HG03575 (cell line): ENCODE data around the gene CYB561A3.

ENCODE experiments used
- ATAC-seq: cut with Tn5 transposase; IDR thresholded peaks from one replicate; pipeline ENCODE4 v1.9.1; 2021; ENCODE audit not compliant: unreplicated experiment, insufficient number of reproducible peaks, low FRiP score; ENCODE audit errors: extremely low read depth

CYB561A3 gene

DNA sequence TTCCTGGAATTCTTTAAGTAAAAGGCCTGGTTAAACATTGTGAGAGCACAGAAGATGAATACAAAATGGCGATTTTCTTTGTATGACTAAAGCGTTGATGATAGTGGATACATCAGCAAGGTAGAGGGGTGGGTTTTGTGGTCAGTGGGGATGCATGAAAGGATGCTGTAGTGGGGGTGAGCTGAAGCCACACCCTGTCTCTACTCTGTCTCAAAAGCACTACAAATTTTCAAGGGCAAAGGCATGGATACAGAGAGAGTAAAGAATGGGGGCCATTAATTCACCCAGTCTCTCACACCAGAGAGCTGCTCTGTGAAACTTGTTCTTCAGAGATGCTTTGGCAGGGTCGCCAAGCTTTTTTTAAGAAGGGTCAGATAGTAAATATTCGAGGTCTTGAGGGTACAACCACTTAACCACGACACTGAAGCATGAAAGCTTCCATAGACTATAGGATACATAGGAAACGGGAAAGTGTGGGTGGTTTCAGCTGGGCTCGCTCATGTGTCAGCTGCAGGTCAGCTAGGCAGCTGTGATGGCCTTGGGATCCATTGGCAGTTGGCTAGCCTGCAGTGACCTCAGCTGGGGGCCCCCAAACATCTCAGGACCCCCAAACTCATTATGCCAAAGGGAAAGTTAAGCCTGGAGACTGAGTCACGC, 8.8 kb upstream of the CYB561A3 start:
- no peak for ATAC-seq

DNA sequence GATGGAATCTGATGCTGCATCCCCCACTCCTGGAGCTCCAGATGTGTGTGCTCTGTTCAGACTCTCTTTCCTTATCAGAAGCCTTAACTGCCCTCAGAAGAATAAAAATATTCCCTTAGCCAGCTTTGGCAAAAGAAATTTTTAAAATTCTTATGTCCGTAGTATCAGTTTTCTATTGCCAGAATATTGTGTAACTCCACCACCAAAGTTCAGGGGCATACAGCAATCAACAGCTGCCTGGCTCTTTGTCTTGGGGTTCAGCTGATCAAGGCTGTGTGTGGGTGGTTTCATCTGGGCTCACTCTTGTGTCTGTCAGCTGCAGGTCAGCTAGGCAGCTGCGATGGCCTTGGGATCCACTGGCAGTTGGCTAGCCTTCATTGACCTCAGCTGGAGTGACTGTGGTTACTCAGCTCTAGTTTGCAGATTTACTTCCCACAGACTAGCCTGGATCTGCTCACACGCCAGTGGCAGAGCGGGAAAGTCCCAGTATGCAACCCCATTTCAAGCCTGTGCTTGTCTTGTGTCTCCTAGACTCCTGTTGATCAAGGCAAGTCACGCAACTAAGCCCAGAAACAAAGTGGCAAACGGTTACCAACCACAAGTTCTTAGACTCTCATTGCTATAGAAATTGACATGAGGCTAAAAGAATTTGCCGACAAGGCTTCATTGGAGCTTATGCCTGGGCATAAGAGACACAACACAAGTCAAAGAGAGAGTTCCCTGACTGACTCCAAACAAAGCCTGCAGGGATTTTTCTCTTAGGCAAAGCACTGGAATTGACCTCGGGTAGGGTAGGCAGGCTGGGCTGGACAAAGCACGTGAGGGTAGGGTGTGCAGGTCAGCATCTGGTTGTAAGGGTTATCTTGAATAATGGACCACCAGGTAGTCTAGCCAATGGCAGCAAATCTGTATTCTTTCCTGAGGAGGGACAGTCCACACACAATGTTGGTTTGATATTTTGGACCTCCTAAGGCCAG, 8.0 kb upstream of the CYB561A3 start:
- no peak for ATAC-seq

DNA sequence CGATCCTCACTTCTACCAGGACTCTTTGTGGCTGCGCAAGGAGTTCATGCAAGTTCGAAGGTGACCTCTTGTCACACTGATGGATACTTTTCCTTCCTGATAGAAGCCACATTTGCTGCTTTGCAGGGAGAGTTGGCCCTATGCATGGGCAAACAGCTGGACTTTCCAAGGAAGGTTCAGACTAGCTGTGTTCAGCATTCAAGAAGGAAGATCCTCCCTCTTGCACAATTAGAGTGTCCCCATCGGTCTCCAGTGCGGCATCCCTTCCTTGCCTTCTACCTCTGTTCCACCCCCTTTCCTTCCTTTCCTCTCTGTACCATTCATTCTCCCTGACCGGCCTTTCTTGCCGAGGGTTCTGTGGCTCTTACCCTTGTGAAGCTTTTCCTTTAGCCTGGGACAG, 7.0 kb upstream of the CYB561A3 start:
- no peak for ATAC-seq

DNA sequence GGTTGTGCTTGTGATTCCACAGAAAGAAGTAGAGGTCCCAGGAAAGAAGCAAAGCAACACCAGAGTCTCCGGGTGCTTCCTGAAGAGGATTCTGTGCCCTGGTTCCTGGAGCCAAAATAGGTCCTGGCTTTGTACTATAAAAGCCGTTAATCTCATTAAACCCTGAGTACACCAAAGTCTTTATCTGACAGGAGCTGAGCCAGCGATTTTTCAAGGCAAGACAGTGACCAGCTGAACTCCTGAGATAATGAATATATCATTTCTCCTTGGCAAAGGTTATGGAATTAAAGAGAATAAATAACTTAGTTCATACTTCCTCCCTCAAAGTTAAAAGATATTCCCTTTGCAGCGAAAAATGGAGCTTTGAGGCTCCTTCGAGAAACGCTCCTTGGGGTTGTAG, 5.7 kb upstream of the CYB561A3 start:
- ATAC-seq, result no peak

DNA sequence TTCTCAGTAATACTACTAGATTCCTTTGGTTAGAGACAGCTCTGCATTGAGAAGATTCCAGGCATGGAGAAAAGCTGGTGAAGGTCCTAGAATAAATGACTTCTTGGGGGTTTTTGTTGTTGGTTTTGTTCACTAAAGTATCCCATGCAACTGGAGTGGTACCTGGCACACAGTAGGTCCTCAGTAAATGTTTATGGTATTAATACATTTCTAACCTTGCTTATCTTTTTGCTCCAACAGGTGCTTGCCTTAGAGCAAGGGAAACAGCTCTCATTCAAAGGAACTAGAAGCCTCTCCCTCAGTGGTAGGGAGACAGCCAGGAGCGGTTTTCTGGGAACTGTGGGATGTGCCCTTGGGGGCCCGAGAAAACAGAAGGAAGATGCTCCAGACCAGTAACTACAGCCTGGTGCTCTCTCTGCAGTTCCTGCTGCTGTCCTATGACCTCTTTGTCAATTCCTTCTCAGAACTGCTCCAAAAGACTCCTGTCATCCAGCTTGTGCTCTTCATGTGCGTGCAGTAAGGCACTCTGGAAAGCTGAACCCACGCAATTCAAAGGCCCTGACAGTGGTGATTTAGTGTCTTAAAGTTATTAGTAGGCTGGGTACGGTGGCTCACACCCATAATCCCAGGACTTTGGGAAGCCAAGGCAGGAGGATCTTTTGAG, 2.5 kb upstream of the CYB561A3 start:
- ATAC-seq, result no peak

DNA sequence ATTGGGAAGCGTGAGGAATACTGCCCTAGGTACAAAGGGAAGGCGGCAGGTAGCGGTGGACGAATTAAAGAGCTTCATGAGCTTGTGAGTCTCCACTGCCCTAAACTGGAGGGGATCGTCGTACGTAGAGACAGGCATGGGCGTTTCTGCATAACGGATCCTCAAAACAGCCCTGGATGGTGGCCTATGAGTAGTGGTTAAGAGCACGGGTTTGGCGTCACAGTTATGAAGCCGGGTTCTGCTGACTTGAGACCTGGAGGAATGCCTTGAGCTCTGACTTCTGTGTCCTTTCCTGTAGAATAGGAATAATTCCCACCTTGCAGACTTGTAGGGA, 827 bp upstream of the CYB561A3 start:
- no peak for ATAC-seq

DNA sequence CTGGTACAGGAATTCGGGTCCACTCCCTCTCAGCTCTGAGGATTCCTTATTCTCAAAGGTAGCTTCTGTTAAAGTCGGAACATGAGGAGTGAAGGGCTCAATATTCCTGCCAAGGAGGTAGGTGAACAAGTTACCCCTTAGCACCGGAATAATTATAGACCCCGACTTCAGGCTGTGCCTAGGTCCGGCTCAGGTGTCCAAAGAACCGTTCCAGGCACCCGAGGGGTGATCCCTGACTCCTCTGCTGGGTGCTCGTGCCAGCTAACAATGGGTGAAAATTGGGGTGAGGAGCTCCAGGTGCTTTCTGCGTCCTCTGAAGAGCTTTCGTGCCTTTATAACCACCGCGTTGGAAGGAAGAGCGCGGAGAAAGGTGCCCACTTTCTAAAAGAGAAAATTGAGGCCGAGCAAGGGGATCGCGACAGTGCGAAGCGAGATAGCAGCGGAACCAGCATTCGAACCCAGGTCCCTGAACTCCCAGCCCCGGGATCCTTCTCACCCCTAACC, 393 bp downstream of the CYB561A3 start:
- ATAC-seq, result no peak

DNA sequence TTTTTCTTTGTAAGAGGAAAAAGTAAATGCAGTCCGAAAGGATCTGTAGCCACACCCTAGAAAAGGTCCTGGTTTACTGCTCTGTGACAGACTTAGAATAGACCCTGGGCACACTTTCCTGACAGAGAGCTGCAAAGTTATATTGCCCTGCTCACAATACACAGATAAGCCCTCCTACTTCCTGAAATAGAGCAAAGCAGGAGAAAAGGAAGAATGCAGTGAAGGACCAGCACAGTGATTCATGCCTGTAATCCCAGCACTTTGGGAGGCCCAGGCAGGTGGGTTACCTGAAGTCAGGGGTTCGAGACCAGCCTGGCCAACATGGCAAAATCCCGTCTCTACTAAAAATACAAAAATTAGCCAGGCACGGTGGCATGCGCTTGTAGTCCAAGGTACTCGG, 2.2 kb downstream of the CYB561A3 start:
- no peak for ATAC-seq

DNA sequence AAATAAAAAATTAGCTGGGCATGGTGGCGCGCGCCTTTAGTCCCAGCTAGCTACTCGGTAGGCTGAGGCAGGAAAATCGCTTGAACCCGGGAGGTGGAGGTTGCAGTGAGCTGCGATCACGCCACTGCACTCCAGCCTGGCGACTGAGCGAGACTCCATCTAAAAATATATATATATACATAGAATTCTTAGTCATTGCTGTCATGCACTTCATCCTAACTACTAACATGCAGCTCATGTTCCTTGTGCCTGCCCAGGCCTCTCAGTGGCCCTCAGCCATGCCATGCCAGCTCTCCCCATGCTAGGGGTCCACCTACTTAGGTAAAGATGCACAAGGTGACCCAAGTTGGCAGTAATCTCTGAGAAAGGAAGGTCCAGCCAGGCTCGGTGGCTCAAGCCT, 3.1 kb downstream of the CYB561A3 start:
- ATAC-seq, result no peak

DNA sequence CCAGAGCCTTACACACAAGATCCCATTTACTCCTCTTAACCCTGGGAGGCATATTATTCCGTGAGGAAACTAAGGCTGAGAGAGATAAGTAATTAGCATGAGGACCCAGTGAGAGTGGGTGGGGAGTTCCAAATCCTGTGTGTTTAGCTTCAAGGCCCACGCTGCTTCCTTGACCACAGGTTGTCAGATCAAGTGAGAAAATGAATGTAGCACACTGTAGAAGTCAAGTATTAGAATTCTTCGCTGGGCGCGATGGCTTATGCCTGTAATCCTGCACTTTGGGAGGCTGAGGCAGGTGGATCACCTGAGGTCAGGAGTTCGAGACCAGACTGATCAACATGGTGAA, 3.8 kb downstream of the CYB561A3 start:
- ATAC-seq, result no peak

DNA sequence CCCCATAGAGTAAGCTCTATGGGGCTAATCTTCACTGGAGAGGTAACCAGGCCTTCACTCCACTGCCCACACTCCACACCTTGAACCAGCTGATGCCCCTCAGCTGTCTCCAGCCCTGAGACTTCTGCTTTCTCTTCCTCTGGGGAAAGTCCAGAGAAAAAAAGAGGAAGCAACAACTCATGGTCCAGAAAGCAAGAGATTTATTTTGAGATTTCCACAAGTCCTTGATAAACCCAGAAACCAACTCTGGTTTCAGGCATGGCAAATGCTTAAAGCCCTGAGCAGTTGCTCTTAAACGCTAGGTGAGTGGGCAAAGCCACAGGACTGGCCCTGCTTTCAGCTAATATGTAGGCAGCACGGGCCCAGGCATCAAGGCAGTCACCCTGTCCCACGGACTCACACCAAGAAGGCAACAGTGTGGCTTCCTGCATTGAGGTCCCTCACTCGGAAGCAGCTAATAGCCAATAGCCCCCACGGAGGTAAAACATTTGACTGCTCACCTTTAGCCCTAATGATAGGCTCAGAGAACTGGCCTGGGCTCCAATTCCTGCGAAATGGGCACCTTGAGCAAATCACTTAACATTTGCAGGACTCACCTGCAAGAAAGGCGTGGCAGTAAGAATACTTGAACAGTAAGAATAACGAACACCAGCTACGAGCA, 4.3 kb downstream of the CYB561A3 start:
- no peak for ATAC-seq

DNA sequence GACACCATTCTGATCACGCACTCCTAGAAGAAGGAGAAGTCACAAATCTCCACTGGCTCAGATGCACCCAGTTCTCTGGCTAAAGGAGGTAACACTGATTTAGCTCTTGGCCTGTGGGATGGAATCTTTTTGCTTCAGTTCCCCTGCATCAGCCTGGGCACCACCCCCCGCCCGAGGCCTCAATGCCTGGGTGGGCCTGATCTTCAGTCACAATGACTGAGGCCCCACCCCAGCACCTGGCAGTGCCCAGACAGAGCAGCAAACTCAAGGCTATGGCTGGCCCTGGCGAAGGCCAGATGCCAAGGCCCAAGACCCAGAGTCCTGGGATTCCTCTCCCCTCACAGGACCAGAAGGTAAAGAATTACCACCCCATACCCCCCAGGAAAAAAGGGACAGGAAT, 5.0 kb downstream of the CYB561A3 start:
- no peak for ATAC-seq

DNA sequence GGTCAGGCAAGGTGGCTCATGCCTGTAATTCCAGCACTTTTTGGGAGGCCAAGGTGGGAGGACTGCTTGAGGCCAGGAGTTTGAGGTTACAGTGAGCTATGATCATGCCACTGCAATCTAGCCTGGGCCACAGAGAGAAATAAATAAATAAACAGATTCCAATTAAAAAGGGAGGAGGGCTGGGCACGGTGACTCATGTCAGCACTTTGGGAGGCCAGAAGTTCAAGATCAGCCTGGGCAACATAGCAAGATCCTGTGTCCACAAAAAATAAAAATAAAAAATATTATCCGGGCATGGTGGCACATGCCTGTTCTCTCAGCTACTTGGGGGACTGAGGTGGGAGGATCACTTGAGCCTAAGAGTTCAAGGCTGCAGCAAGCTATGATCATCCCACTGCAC, 7.5 kb downstream of the CYB561A3 start:
- no peak for ATAC-seq

DNA sequence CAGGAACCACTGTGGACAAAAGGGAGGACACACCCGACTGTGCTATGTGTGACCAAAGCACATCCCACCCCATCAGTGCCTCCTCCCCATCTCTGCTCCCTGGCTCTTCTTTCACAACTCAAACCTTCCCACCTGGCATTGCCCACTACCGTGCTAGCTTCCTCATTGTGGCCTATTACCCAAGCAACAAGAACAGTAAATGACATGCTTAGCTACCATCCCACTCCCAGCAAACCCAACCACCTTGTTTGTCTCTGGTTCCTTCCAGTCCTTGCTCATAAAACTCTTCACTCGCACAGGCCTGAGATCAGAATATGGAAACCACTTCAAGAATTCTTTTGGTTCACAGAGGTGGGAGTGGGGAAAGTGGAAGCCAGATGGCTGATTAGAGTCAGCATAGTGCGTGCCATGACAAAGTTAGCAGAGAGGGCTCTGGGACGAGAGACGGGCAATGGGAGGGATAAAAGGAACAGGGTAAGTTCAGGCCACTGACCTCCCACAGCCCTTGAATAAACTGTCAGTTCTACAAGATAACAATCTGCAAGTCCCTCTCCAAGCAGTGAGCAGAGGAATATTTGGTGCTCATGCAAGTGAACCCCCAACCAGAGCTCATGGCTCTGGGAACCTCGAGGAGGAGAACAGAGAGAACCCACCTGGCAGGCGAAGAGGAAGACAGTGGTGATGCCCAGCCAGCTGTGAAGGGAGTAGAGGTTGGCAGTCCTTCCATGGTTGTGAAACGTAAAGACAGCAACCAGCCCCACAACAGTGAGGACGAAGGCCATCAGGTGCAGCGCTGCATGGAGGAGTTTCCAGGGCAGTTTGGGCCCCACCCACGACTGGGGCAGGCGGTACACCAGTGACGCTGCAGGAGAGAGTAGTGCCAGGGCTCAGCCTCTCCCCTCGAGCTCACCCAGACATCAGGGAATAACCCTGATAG, 8.3 kb downstream of the CYB561A3 start:
- no peak for ATAC-seq

DNA sequence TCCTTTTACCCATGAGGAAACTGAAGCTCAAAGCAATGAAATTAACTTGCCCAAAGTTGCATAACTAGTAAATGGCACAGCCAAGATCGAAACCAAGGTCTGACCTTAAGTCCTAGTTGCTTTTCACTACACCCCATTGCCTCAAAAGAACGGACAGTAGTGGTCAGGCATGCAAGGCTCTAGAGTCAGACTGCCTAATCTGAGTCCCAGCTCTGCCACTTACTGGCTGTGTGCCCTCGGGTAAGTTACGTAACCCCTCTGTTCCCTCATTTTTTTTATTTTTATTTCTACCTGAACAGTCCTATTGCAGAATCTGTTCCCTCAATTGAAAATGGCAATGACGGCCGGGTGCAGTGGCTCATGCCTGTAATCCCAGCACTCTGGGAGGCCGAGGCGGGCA, 9.6 kb downstream of the CYB561A3 start:
- ATAC-seq, result no peak

DNA sequence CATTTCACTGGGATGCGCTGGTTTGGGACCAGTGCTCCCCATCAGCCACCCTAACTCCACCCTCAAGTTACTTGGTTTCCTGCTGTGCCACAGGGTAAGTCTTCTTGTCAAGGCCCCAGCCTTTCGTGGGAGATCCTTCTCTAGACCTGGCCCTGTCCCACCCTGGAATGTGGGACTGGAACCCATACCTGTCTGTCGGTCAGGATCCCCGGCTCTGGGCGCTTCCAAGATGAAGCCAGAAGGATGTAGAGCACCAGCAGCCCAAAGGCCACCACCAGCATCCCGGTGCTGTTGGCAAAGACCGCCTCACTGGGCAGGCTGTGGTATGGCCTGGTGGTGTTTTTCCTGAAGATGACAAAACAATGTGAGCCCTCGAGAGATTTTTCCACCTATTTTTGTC, 10.9 kb downstream of the CYB561A3 start:
- no peak for ATAC-seq

DNA sequence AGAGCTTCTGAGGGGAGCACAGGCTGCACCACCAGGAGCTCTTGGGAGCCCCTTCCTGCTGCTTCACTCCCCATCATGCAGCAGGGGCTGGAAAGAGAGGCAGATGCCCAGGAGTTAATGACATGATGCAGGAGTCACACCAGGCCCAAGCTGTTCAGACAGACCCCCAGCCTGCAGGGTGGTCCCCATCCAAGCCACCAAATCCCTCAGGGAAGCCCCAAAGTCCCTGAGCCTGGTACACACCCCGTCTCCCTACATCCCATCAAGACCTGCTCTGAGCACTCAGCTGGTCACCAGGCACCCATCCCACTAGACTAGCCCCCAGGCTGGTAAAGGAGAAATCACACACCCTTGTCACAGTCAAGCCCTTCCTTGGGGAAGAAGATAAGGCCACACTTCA, 11.3 kb downstream of the CYB561A3 start:
- ATAC-seq, result no peak

DNA sequence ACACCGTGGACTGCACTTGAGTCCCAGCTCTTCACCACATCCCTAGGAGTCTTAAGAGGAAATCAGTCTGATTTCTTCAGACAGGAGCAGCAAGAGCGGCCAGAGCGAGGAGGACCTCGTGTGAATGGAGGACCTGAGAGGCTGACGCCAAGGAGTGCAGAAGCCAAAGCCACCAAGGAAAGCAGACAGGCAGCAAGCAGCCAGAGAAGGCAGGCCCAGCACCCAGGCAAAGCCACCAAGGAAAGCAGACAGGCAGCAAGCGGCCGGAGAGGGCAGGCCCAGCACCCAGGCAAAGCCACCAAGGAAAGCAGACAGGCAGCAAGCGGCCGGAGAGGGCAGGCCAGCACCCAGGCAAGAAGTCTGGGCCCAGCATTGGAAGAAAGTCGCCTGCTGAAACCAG, 11.8 kb downstream of the CYB561A3 start:
- ATAC-seq, result no peak
